NCI-H1694 (cell line): ENCODE measurements around the gene TPSB2.
"Not testable (repeated sequence)": the region's sequence is repeated elsewhere in the genome, so short reads cannot be mapped to it uniquely, and the experiment has no call there.

Source experiments
- DNase-seq: peaks from one replicate; lab custom pipeline; 2025; lab: John Stamatoyannopoulos, UW

The TPSB2 gene

DNA sequence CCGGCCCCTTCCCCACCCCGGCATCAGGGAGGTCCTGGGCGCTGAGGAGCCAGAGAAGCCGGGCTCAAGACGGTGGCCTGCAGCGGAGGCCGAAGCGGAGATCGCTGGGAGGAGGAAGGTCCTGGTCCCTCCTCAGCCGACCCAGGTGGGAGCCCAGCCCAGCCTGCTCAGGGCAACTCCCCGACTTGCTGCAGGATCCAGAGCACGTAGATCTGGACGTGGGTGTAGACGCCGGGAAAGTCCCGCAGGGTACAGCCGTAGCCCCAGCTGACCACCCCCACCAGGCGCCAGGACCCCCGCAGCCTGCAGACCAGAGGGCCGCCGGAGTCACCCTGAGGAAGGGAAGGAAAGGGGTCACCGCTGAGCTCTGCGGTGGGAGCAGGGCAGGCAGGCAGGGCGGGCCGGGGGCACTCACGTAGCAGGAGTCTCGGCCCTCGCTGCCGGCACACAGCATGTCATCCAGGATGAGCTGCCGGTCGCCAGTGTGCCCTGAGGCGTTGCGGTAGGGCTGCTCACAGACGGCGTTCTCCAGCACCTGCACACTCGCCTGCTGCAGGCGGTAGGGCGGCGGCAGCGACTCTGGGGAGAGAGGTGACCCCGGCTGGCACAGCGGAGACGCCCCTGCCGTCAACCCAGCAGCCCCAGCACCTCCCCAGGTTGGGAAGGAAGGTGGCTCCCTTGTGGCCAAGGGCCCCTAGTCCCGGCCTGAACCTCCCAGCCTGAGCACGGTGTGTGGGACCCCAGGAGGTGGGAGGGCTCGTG, 31.3 kb upstream of the TPSB2 start:
- no peak for DNase-seq

DNA sequence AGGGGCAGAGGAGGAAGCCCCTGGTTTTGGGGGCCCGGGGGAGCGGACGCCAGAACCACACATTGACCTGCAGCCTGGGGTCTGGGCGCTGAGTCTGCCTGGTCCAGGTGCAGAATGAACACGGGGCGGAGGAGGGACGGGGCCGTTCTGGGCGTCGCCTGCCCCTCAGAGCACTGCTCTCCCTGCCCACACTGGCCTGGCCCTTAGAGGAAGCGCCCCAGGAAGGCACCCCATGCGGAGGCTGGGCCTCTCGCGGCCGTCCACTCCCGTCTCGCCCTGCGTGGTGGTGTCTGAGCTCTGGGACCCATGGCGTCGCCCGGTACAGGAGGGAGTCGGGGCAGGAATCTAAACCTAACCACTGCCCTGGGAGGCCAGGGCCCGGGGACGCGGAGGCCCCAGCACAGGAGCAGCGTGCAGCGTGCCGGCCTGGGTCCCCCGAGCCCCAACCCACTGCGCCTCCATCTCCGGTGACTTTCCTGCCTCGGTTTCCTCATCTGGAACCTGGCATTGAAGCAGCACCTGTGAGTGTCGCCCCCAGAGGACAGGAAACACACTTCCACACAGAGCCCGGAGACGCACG, 30.2 kb upstream of the TPSB2 start:
- no peak for DNase-seq

DNA sequence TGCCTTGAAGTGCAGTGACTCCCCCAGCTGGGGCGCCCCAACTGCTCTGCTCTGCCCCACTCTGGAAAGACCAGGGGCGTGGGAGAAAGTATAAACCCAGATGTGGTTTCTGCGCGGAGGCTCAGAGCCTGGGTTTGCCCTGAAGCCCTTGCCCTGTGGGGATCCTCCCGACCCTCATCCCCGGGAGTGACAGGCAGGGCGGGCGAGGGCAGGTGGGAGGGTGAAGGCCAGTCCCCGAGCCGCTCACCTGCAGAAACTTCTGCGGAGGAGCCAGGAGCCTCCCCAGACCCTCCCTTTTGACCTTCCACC, 29.7 kb upstream of the TPSB2 start:
- no peak for DNase-seq

DNA sequence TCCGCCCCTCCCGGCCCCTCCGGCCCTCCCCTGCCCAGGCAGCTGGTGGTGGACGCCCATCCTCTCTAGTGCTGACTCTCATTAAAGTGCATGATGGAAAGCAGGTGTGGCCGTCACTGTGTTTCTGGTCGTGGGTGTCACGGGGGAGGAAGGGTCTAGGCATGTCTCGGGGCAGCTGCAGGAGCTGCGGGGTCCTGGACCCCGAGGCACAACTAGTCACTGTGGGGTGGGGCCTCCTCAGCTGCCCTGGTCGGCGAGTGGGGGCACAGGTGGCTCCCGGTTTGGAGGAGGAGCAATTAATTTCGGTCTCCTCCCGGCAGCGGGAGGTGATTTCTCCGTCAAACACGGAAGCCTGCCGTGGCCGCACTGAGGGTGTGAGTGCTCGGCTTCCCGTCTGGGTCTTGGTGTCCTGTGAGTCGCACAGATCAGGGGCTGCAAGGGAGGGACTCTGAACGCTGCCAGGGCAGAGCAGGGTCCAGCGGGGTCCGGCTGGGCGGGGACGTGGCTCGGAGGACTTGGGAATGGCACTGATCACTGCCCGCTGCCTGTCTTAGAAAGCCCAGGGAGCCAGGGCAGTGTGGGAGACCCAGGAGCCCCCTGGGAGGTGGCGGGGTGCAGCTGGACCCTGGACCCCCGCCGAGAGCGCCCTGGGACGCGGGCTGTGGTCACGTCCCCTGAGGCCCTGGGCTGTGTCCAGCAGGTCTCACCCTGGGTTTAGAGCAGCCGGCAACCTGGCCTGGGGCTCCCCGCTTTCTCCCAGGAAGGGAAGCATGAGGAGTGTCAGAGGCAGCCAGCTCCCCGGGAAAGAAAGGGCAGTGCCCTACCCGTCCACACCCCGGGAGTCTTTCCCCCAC, 29.1 kb upstream of the TPSB2 start:
- DNase-seq = no peak

DNA sequence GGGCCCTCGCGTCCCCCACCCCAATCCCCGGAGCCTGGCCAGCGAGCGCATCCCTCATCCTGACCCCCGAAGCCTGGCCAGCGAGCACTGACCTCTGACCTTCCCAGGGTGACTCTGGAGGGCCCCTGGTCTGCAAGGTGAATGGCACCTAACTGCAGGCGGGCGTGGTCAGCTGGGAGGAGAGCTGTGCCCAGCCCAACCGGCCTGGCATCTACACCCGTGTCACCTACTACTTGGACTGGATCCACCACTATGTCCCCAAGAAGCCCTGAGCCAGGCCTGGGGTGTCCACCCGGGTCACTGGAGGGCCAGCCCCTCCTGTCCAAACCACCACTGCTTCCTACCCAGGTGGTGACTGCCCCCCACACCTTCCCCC, 28.2 kb upstream of the TPSB2 start:
- DNase-seq = no peak

DNA sequence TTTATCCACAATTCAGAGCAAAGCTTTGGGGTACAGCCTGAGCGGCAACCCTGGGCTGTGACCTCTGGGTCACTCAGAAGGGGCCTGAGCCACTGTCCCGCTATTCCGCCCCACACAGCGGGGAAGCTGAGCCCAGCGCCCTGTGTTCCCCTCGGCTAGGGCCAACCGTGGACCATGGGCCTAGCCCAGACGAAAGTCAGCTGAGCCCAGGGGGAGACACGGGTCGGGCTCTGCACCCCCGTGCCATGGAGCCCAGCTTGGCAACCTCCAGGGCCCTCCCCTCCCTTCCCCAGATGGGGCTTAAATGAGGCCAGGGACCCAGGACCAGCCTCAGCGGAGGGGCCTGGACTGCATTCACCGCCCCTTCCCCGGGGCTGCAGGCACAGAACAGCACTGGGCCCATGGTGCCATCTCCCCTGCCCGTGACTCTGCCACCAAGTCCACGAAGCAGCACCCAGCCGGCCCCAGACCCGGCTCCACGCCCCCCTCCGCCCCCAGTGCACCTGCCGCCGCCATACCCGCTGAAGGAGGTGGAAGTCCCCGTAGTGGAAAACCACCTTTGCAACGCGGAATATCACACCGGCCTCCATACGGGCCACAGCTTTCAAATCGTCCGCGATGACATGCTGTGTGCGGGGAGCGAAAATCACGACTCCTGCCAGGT, 27.7 kb upstream of the TPSB2 start:
- no peak for DNase-seq

DNA sequence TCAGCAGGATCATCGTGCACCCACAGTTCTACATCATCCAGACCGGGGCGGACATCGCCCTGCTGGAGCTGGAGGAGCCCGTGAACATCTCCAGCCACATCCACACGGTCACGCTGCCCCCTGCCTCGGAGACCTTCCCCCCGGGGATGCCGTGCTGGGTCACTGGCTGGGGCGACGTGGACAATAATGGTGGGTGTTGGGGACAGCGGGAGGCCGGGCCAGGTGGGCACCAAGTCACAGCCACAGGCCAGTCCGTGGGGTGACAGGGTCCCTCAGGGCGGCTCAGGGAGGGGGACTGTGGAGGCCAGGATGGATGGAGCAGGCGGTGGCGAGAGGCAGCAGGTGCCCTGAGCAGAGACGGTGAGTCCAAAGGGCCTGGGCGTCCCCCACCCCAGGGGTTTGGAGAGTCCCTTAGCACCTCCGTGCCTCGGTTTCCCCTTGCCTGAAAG, 26.9 kb upstream of the TPSB2 start:
- DNase-seq = no peak

DNA sequence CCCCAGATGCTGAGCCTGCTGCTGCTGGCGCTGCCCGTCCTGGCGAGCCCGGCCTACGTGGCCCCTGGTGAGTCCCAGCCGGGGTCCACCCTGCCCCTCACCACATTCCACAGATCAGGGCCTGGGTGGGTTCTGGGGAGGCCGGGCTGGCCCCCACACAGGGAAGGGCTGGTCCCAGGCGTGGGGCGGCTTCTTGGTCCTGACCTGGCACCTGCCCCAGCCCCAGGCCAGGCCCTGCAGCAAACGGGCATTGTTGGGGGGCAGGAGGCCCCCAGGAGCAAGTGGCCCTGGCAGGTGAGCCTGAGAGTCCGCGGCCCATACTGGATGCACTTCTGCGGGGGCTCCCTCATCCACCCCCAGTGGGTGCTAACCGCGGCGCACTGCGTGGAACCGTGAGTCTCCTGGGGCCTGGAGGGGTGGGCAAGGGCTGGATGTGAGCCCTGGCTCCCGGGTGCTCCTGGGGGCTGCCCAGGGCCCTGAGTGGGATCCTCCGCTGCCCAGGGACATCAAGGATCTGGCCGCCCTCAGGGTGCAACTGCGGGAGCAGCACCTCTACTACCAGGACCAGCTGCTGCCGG, 26.4 kb upstream of the TPSB2 start:
- not testable (repeated sequence) for DNase-seq

DNA sequence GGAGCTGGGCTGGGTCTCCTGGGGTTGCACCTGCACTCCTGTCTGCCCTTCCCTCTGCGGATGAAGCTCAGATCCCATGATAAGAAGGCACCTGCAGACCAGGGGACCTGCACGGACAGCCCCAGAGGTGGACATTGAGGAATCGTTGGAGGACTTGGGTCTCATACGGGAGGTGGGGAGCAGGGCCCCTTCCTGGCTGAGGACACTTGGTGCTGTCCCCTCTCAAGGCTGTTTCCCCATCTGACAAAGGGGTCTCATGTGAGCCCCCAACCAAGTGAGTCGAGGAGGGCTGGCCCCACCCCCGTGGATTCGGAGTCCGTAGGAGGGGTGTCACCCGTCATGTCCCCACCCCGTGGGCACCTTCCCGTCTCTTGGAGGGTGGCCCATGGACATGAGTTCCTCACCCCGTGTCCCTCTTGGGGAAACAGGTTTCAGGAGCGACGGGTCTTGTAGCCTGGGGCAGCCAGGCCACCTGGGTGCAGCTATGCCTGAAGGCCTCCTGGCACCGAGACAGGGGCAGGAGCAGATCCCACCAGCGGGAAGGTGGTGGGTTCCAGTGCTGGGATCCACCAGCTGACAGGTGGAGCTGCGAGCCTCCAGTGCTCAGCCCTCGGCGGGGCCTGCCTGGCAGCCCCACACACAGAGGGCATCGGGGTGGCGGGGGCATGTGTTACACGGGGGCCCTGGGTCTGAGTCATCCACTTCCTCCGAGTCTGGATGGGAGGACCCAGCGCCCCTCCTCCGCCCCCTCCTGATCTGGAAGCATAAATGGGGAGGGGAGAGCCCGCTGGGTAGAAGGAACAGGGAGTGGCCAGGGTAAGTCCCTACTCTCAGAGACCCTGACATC, 25.5 kb upstream of the TPSB2 start, which contains the start of gene TPSD1:
TSS of gene TPSD1 (plus strand) at position 794 of the 847 bp plus-strand sequence. CDS start 212 bp downstream, outside the sequence.
- DNase-seq = not testable (repeated sequence)

DNA sequence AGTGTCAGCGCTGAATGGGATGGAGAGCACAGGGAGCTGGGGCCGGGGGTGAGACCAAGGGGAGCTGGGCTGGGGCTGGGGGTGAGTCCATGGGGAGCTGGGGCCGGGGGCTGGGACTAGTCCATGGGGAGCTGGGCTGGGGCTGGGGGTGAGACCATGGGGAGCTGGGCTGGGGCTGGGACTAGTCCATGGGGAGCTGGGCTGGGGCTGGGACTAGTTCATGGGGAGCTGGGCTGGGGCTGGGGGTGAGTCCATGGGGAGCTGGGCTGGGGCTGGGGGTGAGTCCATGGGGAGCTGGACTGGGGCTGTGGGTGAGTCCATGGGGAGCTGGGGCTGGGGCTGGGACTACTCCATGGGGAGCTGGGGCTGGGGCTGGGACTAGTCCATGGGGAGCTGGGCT, 24.8 kb upstream of the TPSB2 start:
- DNase-seq = not testable (repeated sequence)

DNA sequence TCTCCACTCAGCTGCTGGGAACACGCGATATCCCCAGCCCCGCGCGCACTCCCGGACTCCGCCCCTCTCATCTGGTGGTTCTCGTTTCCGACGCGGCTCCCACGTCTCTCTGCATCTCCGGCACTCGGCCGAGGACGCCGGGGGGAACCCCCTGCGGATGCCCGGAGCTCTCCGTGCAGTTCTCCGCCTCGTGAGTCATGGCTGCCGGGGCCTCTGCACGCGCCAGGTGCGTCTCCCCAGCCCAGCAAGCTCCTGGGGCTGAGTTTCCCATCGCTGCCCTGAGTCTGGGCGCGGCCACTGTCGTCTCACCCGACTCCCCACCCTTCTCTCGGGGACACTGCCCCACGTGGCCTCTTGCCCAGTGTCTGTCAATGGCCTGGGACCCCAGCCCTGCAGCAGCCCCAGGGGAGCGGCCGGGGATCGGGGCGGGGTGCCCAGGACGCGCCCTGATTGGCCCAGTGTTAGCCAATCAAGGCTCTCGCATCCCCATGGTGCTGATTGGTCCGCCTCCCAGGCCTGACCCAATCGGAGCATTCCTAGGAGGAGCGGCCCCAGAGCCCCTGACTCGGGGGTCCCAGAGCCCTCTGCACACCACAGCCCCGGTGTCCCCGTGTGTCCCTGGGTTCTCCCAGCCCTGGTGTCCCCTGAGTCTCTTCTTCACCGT, 23.8 kb upstream of the TPSB2 start:
- DNase-seq = not testable (repeated sequence)

DNA sequence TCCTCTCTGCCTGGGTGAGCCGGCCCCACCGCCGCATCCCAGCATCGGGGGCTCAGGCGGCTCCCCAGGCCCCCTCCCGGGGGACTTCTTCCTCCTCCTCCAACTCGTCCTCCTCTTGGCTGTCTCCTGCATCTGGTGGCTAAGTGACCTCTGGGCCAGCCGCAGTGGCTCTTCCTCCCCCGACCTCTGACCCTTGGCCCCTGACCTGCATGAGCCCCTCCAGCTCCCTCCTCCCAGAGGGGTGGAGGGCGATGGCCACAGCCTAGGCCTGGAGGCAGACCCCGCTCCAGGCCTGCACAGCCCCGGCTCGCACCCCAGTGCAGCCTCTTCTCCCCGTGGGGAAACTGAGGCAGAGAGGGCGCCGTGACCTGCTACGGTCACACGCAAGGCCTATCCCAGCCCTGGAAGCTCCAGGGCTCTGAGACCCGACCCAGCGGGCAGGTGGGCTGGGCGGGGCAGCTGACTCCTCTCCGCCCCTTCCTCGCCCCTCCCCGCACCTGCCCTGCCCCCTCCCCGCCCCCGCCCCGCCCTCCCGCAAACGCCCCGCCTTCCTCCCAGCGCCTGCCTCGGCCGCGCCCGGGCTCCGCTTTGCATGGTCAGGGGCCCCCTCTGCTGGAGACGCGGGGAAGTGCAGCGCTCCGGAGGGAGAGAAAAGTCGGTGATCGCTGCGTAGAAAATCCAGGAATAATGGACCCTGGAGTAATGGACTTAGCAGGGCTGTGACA, 19.2 kb upstream of the TPSB2 start:
- DNase-seq = not testable (repeated sequence)

DNA sequence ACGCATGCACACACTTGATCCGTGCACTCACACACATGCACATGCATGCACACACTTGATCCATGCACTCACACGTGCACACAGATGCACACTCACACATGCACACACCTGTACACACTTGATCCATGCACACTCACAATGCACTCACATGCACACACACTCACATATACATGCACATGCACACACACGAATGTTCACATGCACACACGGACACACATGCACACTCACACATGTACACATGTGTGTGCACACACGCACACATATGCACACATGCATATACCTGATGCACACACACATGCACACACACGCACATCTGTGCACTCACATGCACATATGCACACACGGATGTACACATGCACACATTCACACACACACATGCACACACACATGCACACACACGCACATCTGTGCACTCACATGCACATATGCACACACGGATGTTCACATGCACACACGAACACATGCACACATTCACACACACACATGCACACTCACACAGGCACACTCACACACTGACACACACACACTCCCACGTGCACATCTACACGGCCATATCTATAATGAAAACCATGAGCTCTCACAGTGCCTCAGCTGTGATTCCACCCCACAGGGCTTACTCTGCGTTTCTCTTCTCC, 18.0 kb upstream of the TPSB2 start:
- DNase-seq = not testable (repeated sequence)

DNA sequence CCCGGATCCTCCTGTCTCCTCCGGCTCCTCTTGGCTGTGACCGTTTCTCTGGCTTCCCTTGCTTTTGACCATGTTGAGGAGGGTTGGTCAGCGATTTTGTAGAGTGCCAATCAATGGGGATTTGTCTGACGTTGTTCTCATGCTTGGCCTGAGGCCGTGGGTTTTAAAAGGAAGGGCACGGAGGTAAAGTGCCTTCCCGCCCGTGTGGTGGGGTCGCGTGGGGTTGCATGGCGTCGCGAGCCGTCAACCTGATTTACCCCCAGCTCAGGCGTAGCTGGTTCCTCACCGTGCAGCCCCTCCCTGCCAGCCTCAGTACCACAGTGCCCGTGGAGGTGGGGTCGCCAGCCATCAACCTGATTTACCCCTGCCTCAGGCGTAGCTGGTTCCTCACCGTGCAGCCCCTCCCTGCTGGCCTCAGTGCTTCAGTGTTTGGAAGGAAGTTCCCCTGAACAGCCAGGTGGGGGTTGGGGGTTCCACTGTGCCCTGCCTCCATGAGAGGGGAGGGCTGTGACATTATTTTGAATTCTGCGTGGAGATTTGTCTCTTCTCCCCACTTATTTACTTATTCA, 15.6 kb upstream of the TPSB2 start:
- no peak for DNase-seq

DNA sequence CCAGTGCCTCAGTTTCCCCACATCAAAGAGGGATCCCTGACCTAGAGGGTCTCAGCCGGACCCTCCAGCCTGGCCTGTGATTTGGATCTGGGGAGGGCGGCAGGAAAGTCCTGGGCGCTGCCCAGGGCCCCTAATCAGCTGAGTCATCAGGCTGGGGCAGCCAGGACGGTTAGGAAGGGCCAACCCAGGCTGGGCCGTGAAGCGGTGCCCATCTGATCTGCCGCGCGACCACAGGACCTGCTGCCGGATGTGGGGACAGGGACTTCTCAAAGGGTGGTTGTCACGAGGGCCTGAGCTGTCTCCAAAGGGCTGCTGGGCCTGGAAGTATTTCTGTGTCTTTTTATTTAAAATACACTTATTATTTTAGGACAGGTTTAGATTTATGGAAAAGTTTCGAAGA, 14.9 kb upstream of the TPSB2 start:
- no peak for DNase-seq

DNA sequence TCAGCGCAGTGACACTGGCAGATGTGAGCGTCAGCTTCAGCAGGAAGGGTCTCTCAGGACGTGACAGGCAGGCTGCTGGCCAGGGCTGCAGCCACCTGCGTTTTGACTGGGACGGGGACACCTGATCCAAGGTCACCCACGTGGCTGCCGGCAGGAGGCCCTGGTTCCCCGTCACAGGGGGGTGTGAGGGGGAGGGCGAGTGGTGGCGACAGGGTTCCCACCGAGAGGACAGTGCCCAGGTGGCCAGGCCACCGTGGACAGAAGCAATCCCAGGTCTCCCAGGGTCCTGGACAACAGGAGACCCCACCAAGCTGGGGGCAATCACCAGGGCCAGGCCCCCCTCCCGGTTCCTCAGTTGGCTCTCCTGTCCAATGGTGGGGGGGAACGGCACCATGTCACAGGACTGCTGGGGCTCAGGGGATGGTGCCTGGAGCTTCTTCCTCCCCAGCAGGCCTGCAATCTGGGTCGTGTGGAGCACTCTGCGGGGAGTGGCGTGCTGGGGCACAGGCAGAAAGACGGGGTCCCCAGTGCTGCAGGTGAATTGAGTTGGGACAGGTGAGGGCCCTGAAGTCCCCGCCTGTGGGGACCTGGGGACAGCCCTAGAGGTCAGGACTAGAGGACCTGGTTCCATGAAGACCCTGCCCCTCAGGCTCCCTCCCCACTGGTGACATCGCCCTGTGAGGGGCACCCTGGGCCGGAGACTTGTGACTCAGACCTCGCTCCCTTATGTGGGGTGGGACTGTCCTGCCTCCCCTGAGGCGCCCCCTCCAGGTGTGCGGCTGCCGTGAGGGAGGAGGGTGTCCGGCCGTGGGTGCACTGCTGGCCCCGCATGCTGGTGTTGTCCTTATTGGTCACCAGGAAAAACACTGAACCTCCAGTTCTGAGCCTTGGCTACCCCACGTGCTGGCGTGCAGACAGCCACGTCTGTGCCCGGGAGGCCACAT, 14.2 kb upstream of the TPSB2 start:
- not testable (repeated sequence) for DNase-seq

DNA sequence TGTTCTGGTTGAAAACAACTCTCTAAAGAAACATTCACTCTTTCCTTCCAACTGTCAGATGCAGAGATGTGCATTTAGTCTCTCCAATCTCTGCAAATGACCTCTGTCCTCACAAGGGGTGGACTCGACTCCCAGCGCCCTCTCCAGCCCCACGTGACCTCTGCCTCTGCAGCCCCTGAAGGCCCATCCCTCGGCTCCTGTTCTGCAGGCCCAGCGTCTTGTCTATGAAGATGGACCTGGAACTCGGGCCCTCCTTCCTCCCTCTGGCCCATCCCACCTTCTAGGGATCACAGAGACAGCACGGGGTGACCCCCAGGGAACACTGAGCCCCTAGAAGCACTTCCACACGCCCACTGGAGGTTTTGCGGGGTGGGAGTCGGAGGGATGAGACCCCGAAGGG, 13.4 kb upstream of the TPSB2 start:
- DNase-seq = not testable (repeated sequence)

DNA sequence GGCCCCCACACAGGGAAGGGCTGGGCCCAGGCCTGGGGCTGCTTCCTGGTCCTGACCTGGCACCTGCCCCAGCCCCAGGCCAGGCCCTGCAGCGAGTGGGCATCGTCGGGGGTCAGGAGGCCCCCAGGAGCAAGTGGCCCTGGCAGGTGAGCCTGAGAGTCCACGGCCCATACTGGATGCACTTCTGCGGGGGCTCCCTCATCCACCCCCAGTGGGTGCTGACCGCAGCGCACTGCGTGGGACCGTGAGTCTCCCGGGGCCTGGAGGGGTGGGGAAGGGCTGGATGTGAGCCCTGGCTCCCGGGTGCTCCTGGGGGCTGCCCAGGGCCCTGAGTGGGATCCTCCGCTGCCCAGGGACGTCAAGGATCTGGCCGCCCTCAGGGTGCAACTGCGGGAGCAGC, 11.1 kb upstream of the TPSB2 start:
- DNase-seq = not testable (repeated sequence)
